Bronchial epithelial cell (primary cell): ENCODE data around the gene BCL7B. TPM values are rescaled to one million over a fixed set of nuclear protein-coding genes. Genes with fewer than 3 reads are reported as not detected.
"Not testable (repeated sequence)": the region's sequence is repeated elsewhere in the genome, so short reads cannot be mapped to it uniquely, and the experiment has no call there.

ENCODE experiments used
- DNase-seq: peaks from one replicate; pipeline ENCODE4 v3.0.0-alpha.2; 2010; ENCODE audit warnings: low read depth
- FAIRE-seq: peaks from 2 replicates; lab custom pipeline; 2011; peaks lifted over from hg19 to GRCh38; lab: Jason Lieb, UNC
- H3K27me3 ChIP-seq: 2 replicates; pipeline ENCODE4 v1.5.1; 2011; ENCODE audit warnings: low read length; ENCODE audit not compliant: control insufficient read depth, insufficient read depth
- H3K36me3 ChIP-seq: 2 replicates; pipeline ENCODE4 v1.5.1; 2011; ENCODE audit warnings: low read length; ENCODE audit not compliant: control insufficient read depth, insufficient read depth
- H3K4me3 ChIP-seq: 2 replicates; pipeline ENCODE4 v1.5.1; 2011; ENCODE audit warnings: mild to moderate bottlenecking, low read depth, low read length, control low read depth
- total RNA-seq: library from RNA; depleted of rRNA; stranded (reverse); fragments of >200 nt; gene quantifications from 2 replicates; pipeline ENCODE4 v1.2.1, GENCODE V29; 2014
- TF ChIP-seq, protein P1 (sequence below): IDR thresholded peaks from 2 replicates; pipeline ENCODE4 v1.5.1; 2011; ENCODE audit warnings: mild to moderate bottlenecking, moderate library complexity, low read length, control low read depth, inconsistent platforms; ENCODE audit not compliant: insufficient read depth, severe bottlenecking

BCL7B gene
- total RNA-seq, 1 donor from 2014 or later: 21.3 TPM

DNA sequence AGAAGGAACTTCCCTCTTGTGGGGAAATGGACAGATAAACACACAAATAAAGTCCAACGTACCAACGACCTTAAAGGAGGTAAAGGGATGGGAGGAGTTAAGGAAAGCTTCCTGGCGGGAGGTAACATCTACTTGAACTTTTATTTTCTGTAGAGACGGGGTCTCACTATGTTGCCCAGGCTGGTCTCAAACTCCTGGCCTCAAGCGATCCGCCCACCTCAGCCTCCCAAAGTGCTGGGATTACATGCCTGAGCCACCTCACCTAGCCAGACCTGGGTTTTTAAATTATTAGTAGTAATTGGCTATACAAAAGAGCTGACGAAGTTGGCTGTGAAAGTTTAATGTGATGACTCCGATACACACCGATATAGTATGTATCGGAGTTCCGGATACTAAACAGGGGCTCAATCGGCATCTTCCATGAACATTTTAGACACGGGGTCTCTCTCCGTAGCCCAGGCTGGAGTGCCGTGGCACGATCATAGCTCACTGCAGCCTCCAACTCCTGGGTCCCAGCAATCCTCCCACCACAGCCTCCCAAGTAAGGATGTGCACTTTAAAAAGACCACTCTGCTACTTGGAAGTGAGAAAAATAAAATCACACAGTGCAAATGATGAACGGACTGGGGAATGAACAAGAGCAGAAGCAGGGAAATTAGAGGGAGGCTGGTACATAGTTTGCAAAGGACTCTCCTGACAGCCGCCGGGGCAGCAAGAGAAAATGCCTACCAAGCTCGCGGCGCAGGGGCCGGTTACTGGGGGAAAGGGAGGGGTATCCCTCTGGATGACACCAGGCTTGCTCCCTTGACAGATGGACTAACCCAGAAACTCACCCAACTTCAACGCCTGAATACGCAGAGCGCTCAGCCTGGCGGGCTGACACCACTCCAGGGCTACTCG lies 1.0 kb downstream of the BCL7B start:
- TF ChIP-seq, protein P1, sequence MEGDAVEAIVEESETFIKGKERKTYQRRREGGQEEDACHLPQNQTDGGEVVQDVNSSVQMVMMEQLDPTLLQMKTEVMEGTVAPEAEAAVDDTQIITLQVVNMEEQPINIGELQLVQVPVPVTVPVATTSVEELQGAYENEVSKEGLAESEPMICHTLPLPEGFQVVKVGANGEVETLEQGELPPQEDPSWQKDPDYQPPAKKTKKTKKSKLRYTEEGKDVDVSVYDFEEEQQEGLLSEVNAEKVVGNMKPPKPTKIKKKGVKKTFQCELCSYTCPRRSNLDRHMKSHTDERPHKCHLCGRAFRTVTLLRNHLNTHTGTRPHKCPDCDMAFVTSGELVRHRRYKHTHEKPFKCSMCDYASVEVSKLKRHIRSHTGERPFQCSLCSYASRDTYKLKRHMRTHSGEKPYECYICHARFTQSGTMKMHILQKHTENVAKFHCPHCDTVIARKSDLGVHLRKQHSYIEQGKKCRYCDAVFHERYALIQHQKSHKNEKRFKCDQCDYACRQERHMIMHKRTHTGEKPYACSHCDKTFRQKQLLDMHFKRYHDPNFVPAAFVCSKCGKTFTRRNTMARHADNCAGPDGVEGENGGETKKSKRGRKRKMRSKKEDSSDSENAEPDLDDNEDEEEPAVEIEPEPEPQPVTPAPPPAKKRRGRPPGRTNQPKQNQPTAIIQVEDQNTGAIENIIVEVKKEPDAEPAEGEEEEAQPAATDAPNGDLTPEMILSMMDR: no peak
- no peak for FAIRE-seq
- no peak for DNase-seq
- Histone ChIP-seq H3K36me3 (peaks cover 5% of the 10 kb centered on the region), H3K27me3 (no peaks in the 10 kb centered on the region), H3K4me3 (peak overlapping the region; percentile 84)

DNA sequence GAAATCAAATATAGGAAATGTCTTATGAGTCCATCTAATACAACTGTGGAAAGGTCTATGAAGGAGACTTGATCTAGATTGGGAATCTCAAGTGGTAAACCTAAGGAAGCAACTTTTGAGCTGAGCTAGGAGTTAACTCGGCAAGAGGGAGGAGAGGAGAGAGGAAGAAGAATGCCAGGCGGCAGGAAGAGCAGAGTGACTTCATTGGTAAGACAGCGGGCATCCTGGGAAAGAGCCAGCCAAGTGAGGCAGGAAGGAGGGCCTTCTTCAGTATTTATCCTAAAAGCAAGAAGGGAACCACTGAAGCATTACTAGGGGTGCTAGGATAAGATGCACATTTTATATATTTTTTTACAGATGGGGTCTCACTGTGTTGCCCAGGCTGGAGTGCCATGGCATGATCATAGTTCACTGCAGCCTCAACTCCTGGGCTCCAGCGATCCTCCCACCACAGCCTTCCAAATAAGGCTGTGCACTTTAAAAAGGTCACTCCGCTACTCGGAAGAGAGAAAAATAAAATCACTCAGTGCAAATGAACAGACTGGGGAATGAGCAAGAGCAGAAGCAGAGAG lies 2.0 kb downstream of the BCL7B start:
- Histone ChIP-seq H3K4me3 (no peak overlapping the region), H3K36me3 (peaks cover 6% of the 10 kb centered on the region), H3K27me3 (no peaks in the 10 kb centered on the region)
- TF ChIP-seq, protein P1: no peak
- DNase-seq: no peak
- FAIRE-seq: no peak

DNA sequence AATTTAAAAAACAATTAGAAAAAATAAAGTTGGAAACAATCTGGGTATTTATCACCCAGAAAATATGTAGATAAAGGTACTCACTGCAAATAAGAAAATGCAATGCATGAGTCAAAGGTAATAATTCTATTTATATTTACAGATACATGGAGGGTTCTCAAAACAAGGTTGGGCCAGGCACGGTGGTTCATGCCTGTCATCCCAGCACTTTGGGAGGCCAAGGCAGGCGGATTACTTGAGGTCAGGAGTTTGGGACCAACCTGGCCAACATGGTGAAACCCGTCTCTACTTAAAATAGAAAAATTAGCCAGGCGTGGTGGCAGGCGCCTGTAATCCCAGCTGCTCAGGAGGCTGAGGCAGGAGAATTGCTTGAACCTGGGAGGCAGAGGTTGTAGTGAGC lies 7.4 kb downstream of the BCL7B start:
- DNase-seq, H3K27me3 ChIP-seq, H3K4me3 ChIP-seq, H3K36me3 ChIP-seq, FAIRE-seq: not testable (repeated sequence)

DNA sequence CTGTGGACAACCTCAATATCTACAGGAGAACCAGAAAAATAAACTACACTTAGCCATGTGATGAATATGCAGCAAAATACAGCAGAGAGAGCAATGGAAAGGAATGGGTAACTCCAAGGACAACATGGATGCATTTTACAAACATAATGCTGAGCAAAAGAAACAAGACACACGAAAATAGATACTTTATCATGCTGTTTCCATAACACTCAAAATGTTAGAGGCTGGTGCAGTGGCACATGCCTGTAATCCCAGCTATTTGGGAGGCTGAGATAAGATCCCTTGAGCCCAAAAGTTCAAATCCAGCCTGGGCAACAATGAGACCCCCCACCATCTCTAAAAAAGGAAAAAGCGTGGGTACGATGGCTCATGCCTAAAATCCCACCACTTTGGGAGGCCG lies 8.3 kb downstream of the BCL7B start:
- peaks cover 7% of the 10 kb centered on the region for H3K36me3 ChIP-seq
- DNase-seq (no peak), FAIRE-seq (no peak)
- no peak overlapping the region for H3K4me3 ChIP-seq
- TF ChIP-seq, protein P1: no peak
- H3K27me3 ChIP-seq: no peaks in the 10 kb centered on the region

DNA sequence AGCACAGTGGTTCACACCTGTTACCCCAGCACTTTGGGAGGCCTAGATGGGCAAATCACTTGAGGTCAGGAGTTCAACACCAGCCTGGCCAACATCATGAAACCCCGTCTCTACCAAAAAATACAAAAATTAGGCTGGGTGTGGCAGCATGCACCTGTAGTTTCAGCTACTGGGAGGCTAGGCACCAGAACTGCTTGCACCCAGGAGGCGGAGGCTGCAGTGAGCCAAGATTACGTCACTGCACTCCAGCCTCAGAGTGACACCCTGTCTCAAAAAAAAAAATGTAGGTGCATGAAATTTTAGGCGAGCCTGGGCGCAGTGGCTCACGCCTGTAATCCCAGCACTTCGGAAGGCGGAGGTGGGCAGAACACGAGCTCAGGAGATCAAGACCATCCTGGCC lies 9.6 kb downstream of the BCL7B start:
- DNase-seq (no peak), FAIRE-seq (no peak)
- TF ChIP-seq, protein P1: no peak
- no peak overlapping the region for H3K4me3 ChIP-seq
- peaks cover 7% of the 10 kb centered on the region for H3K36me3 ChIP-seq
- H3K27me3 ChIP-seq: no peaks in the 10 kb centered on the region

DNA sequence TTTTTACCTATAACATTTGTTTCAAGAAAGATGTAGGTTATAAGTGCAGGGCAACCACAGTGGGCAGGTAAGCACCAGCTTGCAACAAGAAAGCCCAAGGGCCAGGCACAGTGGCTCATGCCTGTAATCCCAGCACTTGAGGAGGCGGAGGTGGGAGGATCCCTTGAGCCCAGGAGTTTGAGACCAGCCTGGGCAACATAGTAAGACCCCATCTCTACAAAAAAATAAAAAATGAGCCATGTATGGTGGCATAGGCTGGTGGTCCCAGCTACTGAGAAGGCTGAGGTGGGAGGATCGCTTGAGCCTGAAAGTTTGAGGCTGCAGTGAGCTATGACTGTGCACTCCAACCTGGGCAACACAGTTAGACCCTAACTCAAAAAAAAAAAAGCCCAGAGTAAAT lies 12.8 kb downstream of the BCL7B start:
- FAIRE-seq (no peak), DNase-seq (no peak)
- TF ChIP-seq, protein P1: no peak
- H3K4me3 ChIP-seq: no peak overlapping the region
- H3K36me3 ChIP-seq: peaks cover 11% of the 10 kb centered on the region
- H3K27me3 ChIP-seq: no peaks in the 10 kb centered on the region
